HUES48 (cell line): ENCODE measurements around the gene JAZF1.
A peak's percentile ranks its signal among the peaks of the same experiment; 100 is the strongest.

Source experiments
- H3K27ac ChIP-seq: one replicate; pipeline ENCODE4 v1.7.0; 2013; ENCODE audit warnings: low read depth, low read length, inconsistent platforms
- H3K27me3 ChIP-seq: 2 replicates; pipeline ENCODE4 v1.6.1; 2013; ENCODE audit warnings: mild to moderate bottlenecking, low read length; ENCODE audit not compliant: control insufficient read depth, insufficient read depth
- H3K36me3 ChIP-seq: 2 replicates; pipeline ENCODE4 v1.6.1; 2013; ENCODE audit warnings: low read length; ENCODE audit not compliant: control insufficient read depth, insufficient read depth
- H3K4me1 ChIP-seq: 2 replicates; pipeline ENCODE4 v1.6.1; 2013; ENCODE audit warnings: mild to moderate bottlenecking, low read length; ENCODE audit not compliant: control insufficient read depth, insufficient read depth
- H3K4me3 ChIP-seq: 2 replicates; pipeline ENCODE4 v1.5.1; 2013; ENCODE audit warnings: mild to moderate bottlenecking, low read depth, low read length
- H3K9ac ChIP-seq: 2 replicates; pipeline ENCODE4 v1.6.1; 2013; ENCODE audit warnings: mild to moderate bottlenecking, low read depth, low read length, moderate library complexity
- H3K9me3 ChIP-seq: 2 replicates; pipeline ENCODE4 v1.6.1; 2013; ENCODE audit warnings: low read length; ENCODE audit not compliant: control insufficient read depth, insufficient read depth

The JAZF1 gene

GRCh38 chr7:28136420-28136819, 44.2 kb downstream of the JAZF1 start:
- Histone ChIP-seq H3K9me3 (no peaks in the 10 kb centered on the region), H3K4me3 (no peak overlapping the region), H3K4me1 (peaks cover 3% of the 10 kb centered on the region; the same call in 1 of the 2 replicates), H3K27ac (no peak overlapping the region), H3K36me3 (no peaks in the 10 kb centered on the region), H3K9ac (no peak overlapping the region), H3K27me3 (no peaks in the 10 kb centered on the region)

GRCh38 chr7:28135760-28136159, 44.8 kb downstream of the JAZF1 start:
- Histone ChIP-seq H3K9ac (no peak overlapping the region), H3K27me3 (no peaks in the 10 kb centered on the region), H3K9me3 (no peaks in the 10 kb centered on the region), H3K4me1 (peaks cover 3% of the 10 kb centered on the region; the same call in 1 of the 2 replicates), H3K36me3 (no peaks in the 10 kb centered on the region), H3K27ac (no peak overlapping the region), H3K4me3 (no peak overlapping the region)

- no peaks in the 10 kb centered on the region for H3K27me3 ChIP-seq
- H3K9ac ChIP-seq = no peak overlapping the region
- no peaks in the 10 kb centered on the region for H3K36me3 ChIP-seq
- peaks cover 7% of the 10 kb centered on the region; the same call in 1 of the 2 replicates for H3K4me1 ChIP-seq
- H3K9me3 ChIP-seq = no peaks in the 10 kb centered on the region
- H3K4me3 ChIP-seq = no peak overlapping the region
- H3K27ac ChIP-seq = no peak overlapping the region
Observed at GRCh38 chr7:28135315-28135714, 45.3 kb downstream of the JAZF1 start.

- peaks cover 8% of the 10 kb centered on the region; the same call in 1 of the 2 replicates for H3K4me1 ChIP-seq
- H3K27ac ChIP-seq = no peak overlapping the region
- H3K4me3 ChIP-seq = no peak overlapping the region
- no peaks in the 10 kb centered on the region for H3K36me3 ChIP-seq
- no peaks in the 10 kb centered on the region for H3K27me3 ChIP-seq
- H3K9me3 ChIP-seq = no peaks in the 10 kb centered on the region
- no peak overlapping the region for H3K9ac ChIP-seq
Observed at GRCh38 chr7:28133872-28134271, 46.7 kb downstream of the JAZF1 start.

GRCh38 chr7:28132959-28133870, 47.4 kb downstream of the JAZF1 start:
- no peaks in the 10 kb centered on the region for H3K9me3 ChIP-seq
- no peak overlapping the region for H3K27ac ChIP-seq
- H3K4me1 ChIP-seq = peaks cover 8% of the 10 kb centered on the region; the same call in 1 of the 2 replicates
- no peaks in the 10 kb centered on the region for H3K36me3 ChIP-seq
- no peaks in the 10 kb centered on the region for H3K27me3 ChIP-seq
- H3K9ac ChIP-seq = no peak overlapping the region
- H3K4me3 ChIP-seq = no peak overlapping the region

DNA sequence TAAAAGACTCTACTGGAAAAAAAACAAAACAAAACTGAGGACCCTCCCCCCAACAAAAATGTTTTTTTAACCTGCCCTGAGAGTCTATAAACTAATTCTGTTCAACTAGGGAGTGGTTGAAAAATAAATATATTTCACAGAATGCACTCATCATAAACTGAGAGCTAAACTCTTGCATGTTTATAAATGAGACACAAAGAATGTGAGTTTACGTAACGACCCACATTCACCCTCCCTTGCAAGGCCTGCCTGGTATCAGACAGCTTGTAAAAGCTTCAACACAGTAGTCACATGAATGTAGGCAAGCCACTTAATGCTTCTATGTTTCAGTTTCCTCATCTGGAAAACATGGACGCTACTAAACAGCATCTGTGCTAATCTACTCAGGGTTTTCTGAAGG, 50.3 kb downstream of the JAZF1 start:
- H3K27me3 ChIP-seq = peaks cover 17% of the 10 kb centered on the region
- no peaks in the 10 kb centered on the region for H3K9me3 ChIP-seq
- no peaks in the 10 kb centered on the region for H3K36me3 ChIP-seq
- peaks cover 24% of the 10 kb centered on the region for H3K4me1 ChIP-seq
- no peak overlapping the region for H3K9ac ChIP-seq
- no peak overlapping the region for H3K27ac ChIP-seq
- H3K4me3 ChIP-seq = no peak overlapping the region

GRCh38 chr7:28128608-28129007, 52.0 kb downstream of the JAZF1 start:
- Histone ChIP-seq H3K9me3 (no peaks in the 10 kb centered on the region), H3K27ac (no peak overlapping the region), H3K4me3 (no peak overlapping the region), H3K4me1 (peaks cover 36% of the 10 kb centered on the region), H3K9ac (no peak overlapping the region), H3K36me3 (no peaks in the 10 kb centered on the region), H3K27me3 (peaks cover 26% of the 10 kb centered on the region)

DNA sequence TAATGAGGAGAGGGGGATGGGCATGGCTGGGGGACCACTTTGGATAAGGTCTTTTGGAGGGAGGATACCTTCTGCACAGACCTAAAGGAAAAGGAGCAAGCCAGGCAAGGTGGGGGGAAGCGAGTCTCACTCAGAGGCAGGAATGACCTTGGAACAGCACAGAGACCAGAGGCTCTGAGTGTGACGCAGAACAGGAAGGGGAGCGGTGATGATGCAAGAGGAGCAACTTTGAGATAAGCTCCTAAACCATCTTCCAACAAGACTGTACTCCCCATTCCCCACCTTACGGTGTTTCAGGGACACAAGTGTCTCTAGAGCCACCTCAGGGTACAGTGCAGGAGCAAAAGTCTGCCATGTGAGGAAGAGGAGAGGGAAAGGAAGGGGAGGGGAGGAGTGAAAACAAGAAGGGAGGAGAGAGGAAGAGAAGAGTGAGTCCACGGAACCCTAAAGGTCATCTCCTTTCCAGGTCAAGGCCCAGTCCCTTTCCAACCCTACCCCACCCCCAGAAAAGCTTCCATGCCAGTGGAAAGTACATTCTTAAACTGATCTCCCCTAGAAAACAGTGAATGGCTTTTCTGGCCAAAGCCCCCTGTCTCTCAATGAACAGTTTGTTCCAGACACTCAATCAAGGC, 54.1 kb downstream of the JAZF1 start:
- Histone ChIP-seq H3K4me1 (peaks cover 33% of the 10 kb centered on the region), H3K9ac (no peak overlapping the region), H3K9me3 (no peaks in the 10 kb centered on the region), H3K27ac (no peak overlapping the region), H3K36me3 (no peaks in the 10 kb centered on the region), H3K27me3 (peaks cover 26% of the 10 kb centered on the region), H3K4me3 (no peak overlapping the region)

DNA sequence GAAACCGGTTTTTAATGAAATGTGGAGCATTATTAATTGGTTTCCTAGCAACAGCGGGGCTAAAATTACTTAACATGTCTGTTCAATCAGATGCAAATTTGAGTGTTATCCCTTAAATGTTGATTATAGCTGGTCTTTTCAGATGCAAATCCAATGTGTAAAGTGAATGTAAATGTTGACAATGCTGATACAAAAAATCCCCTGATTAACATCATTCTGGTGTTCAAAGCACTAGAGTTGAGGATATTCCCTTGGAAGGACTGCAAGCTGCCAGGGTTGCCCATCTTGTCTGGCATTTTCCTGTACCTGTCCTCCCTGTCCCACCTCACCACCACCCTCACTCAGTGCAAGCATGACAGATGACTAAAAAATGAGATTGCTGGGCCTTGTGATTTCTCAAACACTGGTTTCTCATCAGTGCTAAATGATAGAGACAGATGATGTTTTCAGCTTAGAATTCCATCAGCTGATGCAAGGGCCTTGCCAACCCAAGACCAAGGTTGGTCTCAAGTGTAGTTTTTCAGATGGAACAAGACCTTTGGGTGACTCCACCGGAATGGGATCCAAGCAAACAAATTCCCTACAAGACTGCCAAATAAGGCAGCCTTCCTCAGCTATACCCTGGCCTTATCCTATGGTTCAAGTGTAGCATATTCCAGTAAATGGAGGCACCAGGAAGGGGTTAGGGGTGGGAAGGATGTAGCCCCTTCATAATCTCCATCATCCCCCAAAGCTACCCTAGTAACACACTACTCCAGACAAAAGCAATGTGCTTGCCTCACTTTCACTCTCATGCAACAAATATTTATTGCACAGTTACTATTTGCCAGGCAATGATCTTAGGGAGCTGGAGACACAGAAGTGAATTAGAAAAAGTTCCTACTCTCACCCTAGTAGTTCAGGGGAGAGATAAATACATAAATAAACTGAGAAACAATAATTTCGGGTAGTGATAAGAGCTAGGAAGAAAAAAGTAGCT, 54.9 kb downstream of the JAZF1 start:
- Histone ChIP-seq H3K4me3 (peak overlapping the region; percentile 21; the same call in 1 of the 2 replicates), H3K9ac (no peak overlapping the region), H3K36me3 (no peaks in the 10 kb centered on the region), H3K9me3 (no peaks in the 10 kb centered on the region), H3K27ac (no peak overlapping the region), H3K4me1 (peaks cover 33% of the 10 kb centered on the region), H3K27me3 (peaks cover 26% of the 10 kb centered on the region)

GRCh38 chr7:28124413-28124812, 56.2 kb downstream of the JAZF1 start:
- Histone ChIP-seq H3K9me3 (no peaks in the 10 kb centered on the region), H3K4me3 (no peak overlapping the region), H3K36me3 (no peaks in the 10 kb centered on the region)

More at GRCh38 chr7:28124413-28124812, 56.2 kb downstream of the JAZF1 start:
- Histone ChIP-seq H3K27me3 (peaks cover 26% of the 10 kb centered on the region), H3K27ac (no peak overlapping the region), H3K4me1 (peaks cover 28% of the 10 kb centered on the region), H3K9ac (no peak overlapping the region)
